SH-SY5Y (cell line): ENCODE measurements around the gene SGMS1.

ENCODE experiments used
- GATA2 ChIP-seq: IDR thresholded peaks from 2 replicates; pipeline ENCODE4 v1.6.1; 2011; ENCODE audit warnings: mild to moderate bottlenecking, low read depth, low read length
- GATA3 ChIP-seq: IDR thresholded peaks from 2 replicates; pipeline ENCODE4 v1.6.1; 2011; ENCODE audit warnings: low read depth, mild to moderate bottlenecking, low read length, moderate library complexity

DNA sequence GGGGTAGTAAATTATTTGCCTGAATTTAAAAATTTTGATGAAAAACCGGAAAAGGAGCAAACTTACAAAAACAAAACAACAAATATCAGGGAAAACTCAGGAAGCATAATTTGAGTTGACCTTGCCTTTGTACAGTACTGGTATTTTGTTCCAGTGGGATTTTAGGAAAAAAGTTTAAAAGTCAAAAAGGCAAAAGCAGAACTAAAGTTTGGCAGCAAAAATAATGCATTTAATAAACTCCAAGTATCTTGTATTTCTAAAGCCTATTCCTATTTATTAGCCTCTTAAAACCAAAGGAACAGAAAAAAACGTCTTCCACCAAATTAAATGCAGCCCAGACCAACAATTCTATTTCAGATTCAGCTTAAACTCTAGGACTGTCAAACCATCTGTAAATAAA lies 281.8 kb downstream of the SGMS1 start:
- TF ChIP-seq GATA2 (no peak), GATA3 (no peak)
